H9 (cell line): Measurements from ENCODE around the gene ITSN2. TPM values are rescaled to one million over a fixed set of nuclear protein-coding genes. Genes with fewer than 3 reads are reported as not detected.

Experiments used
- DNase-seq: peaks from one replicate; pipeline ENCODE4 v3.0.0-alpha.2; 2017
- H2AFZ ChIP-seq: one replicate; pipeline ENCODE4 v1.6.1; 2013; ENCODE audit warnings: mild to moderate bottlenecking, low read length, control low read depth, moderate library complexity
- H2AK5ac ChIP-seq: 2 replicates; pipeline ENCODE4 v1.6.1; 2013; ENCODE audit warnings: low read length, control low read depth, mixed read lengths; ENCODE audit not compliant: insufficient read length
- H2BK120ac ChIP-seq: one replicate; pipeline ENCODE4 v1.6.1; 2013; ENCODE audit warnings: low read depth, mild to moderate bottlenecking, low read length, control low read depth, inconsistent platforms; ENCODE audit not compliant: poor library complexity, severe bottlenecking
- H2BK12ac ChIP-seq: 2 replicates; pipeline ENCODE4 v1.6.1; 2013; ENCODE audit warnings: low read length, control low read depth, mixed read lengths, low read depth; ENCODE audit not compliant: insufficient read length
- H2BK15ac ChIP-seq: 2 replicates; pipeline ENCODE4 v1.6.1; 2013; ENCODE audit warnings: low read depth, low read length, control low read depth
- H2BK20ac ChIP-seq: one replicate; pipeline ENCODE4 v1.6.1; 2013; ENCODE audit warnings: low read depth, mild to moderate bottlenecking, low read length, control low read depth, inconsistent platforms; ENCODE audit not compliant: poor library complexity, severe bottlenecking
- H2BK5ac ChIP-seq: 2 replicates; pipeline ENCODE4 v1.6.1; 2013; ENCODE audit warnings: low read length, control low read depth, mixed read lengths; ENCODE audit not compliant: insufficient read length
- H3K14ac ChIP-seq: 2 replicates; pipeline ENCODE4 v1.6.1; 2013; ENCODE audit warnings: low read length, control low read depth; ENCODE audit not compliant: insufficient read depth
- H3K18ac ChIP-seq: 2 replicates; pipeline ENCODE4 v1.6.1; 2013; ENCODE audit warnings: low read depth, mild to moderate bottlenecking, mixed read lengths, low read length, control low read depth; ENCODE audit not compliant: insufficient read length
- H3K23ac ChIP-seq: 2 replicates; pipeline ENCODE4 v1.6.1; 2013; ENCODE audit warnings: low read length, control low read depth, mixed read lengths, low read depth; ENCODE audit not compliant: insufficient read length
- H3K23me2 ChIP-seq: 2 replicates; pipeline ENCODE4 v1.6.1; 2013; ENCODE audit warnings: low read depth, mild to moderate bottlenecking, mixed read lengths, low read length, control low read depth; ENCODE audit not compliant: insufficient read length, poor library complexity, severe bottlenecking
- H3K27ac ChIP-seq: 2 replicates; pipeline ENCODE4 v1.5.1; 2013; ENCODE audit warnings: low read length, control low read depth, mixed read lengths, low read depth; ENCODE audit not compliant: insufficient read length
- H3K27me3 ChIP-seq: 2 replicates; pipeline ENCODE4 v1.6.1; 2013; ENCODE audit warnings: low read length, control low read depth, inconsistent platforms; ENCODE audit not compliant: insufficient read depth
- H3K4ac ChIP-seq: 2 replicates; pipeline ENCODE4 v1.6.1; 2013; ENCODE audit warnings: low read depth, mild to moderate bottlenecking, control low read depth, inconsistent platforms, low read length, moderate library complexity
- H3K4me1 ChIP-seq: 2 replicates; pipeline ENCODE4 v1.6.1; 2013; ENCODE audit warnings: low read length, control low read depth, inconsistent platforms; ENCODE audit not compliant: insufficient read depth
- H3K4me2 ChIP-seq: 2 replicates; pipeline ENCODE4 v1.6.1; 2013; ENCODE audit warnings: low read length, control low read depth, mixed read lengths; ENCODE audit not compliant: insufficient read length, insufficient read depth
- H3K56ac ChIP-seq: 2 replicates; pipeline ENCODE4 v1.6.1; 2013; ENCODE audit warnings: low read depth, mild to moderate bottlenecking, mixed read lengths, low read length, control low read depth; ENCODE audit not compliant: insufficient read length
- H3K79me1 ChIP-seq: 2 replicates; pipeline ENCODE4 v1.6.1; 2013; ENCODE audit warnings: low read depth, mild to moderate bottlenecking, moderate library complexity, low read length, control low read depth, inconsistent platforms; ENCODE audit not compliant: insufficient read depth, poor library complexity, severe bottlenecking
- H3K79me2 ChIP-seq: 2 replicates; pipeline ENCODE4 v1.6.1; 2013; ENCODE audit warnings: low read length, control low read depth, inconsistent platforms; ENCODE audit not compliant: insufficient read depth
- H3K9ac ChIP-seq: 2 replicates; pipeline ENCODE4 v1.6.1; 2013; ENCODE audit warnings: low read length, control low read depth, mixed read lengths; ENCODE audit not compliant: insufficient read length; ENCODE audit errors: extremely low read depth
- H3K9me3 ChIP-seq: one replicate; pipeline ENCODE4 v1.6.1; 2013; ENCODE audit warnings: low read depth, low read length, inconsistent platforms; ENCODE audit not compliant: control insufficient read depth
- H3T11ph ChIP-seq: one replicate; pipeline ENCODE4 v1.6.1; 2013; ENCODE audit warnings: mild to moderate bottlenecking, low read length, control low read depth, inconsistent platforms
- H4K20me1 ChIP-seq: one replicate; pipeline ENCODE4 v1.6.1; 2013; ENCODE audit not compliant: control insufficient read depth, insufficient read length, insufficient read depth
- H4K5ac ChIP-seq: 2 replicates; pipeline ENCODE4 v1.6.1; 2013; ENCODE audit warnings: low read depth, mild to moderate bottlenecking, mixed read lengths, low read length, control low read depth; ENCODE audit not compliant: insufficient read length
- H4K8ac ChIP-seq: replicated peaks from 2 replicates; pipeline ENCODE4 v1.6.1; 2013; ENCODE audit warnings: low read length, control low read depth, mixed read lengths, low read depth; ENCODE audit not compliant: insufficient read length
- H4K91ac ChIP-seq: 2 replicates; pipeline ENCODE4 v1.6.1; 2013; ENCODE audit warnings: low read depth, mild to moderate bottlenecking, moderate library complexity, mixed read lengths, low read length, control low read depth; ENCODE audit not compliant: insufficient read length
- H3K27ac Mint-ChIP-seq, 3 experiments: 2 replicates in 2 of 3; 3 replicates in 1 of 3; pipeline ENCODE4 v1.8.0; 2020 to 2021; ENCODE audit warnings: mixed read lengths in 3 of 3, mild to moderate bottlenecking in 1 of 3, moderate library complexity in 1 of 3
- H3K27me3 Mint-ChIP-seq: 2 replicates; pipeline ENCODE4 v1.8.0; 2021; ENCODE audit warnings: low read depth, mild to moderate bottlenecking, moderate library complexity, mixed read lengths
- H3K36me3 Mint-ChIP-seq, 3 experiments: 2 replicates in 2 of 3; 3 replicates in 1 of 3; pipeline ENCODE4 v1.8.0; 2020 to 2021; ENCODE audit warnings: low read depth in 3 of 3, mixed read lengths in 3 of 3; ENCODE audit not compliant: insufficient read depth in 1 of 3
- H3K4me1 Mint-ChIP-seq, 2 experiments: 2 replicates each; pipeline ENCODE4 v1.8.0; 2020; ENCODE audit warnings: mixed read lengths in 2 of 2
- H3K4me3 Mint-ChIP-seq, 2 experiments: 2 replicates in 1 of 2; 3 replicates in 1 of 2; pipeline ENCODE4 v1.8.0; 2020 to 2021; ENCODE audit warnings: mild to moderate bottlenecking in 2 of 2, mixed read lengths in 2 of 2, moderate library complexity in 1 of 2
- H3K9me3 Mint-ChIP-seq, 2 experiments: 2 replicates in 1 of 2; 3 replicates in 1 of 2; pipeline ENCODE4 v1.8.0; 2020; ENCODE audit warnings: mild to moderate bottlenecking in 2 of 2, mixed read lengths in 2 of 2, moderate library complexity in 1 of 2
- CTCF ChIP-seq: fragments of 200-600 bp; sonication (generic); conservative IDR thresholded peaks from 3 replicates; pipeline ENCODE4 v1.8.0; 2021; ENCODE audit warnings: antibody characterized with exemption, mild to moderate bottlenecking
- WGBS: extraction: QIAGEN DNeasy Blood & Tissue Kit; methylation state at CpG from one replicate; pipeline ENCODE4 v1.1.7; 2013; ENCODE audit warnings: missing lambda C conversion rate, low lambda C conversion rate, mixed read lengths; ENCODE audit not compliant: insufficient read length; ENCODE audit errors: extremely low coverage; 5-methylcytosine and 5-hydroxymethylcytosine counted together
- total RNA-seq: library from RNA; stranded (reverse); gene quantifications from 2 replicates; pipeline ENCODE4 v1.2.1, GENCODE V29; 2021

The ITSN2 gene
- total RNA-seq, 1 experiment from 2014 or later = 17.0 TPM

- Mint-ChIP-seq H3K9me3 (no peaks in the 10 kb centered on the region), H3K4me3 (no peak overlapping the region), H3K27me3 (no peaks in the 10 kb centered on the region), H3K27ac (peak overlapping the region in 1 of 3 experiments; percentile 1; a peak in 1 of 7 replicates), H3K4me1 (peaks cover 0 to 3% of the 10 kb centered on the region in 2 experiments; a peak in 1 of 4 replicates), H3K36me3 (peaks cover 0 to 8% (median 0%) of the 10 kb centered on the region in 3 experiments; a peak in 2 of 7 replicates)
- no peak overlapping the region for H2BK15ac ChIP-seq
- H3K14ac ChIP-seq = no peak overlapping the region
- H3K27me3 ChIP-seq = no peaks in the 10 kb centered on the region
- no peak overlapping the region for H2BK20ac ChIP-seq
- H2BK120ac ChIP-seq = no peak overlapping the region
- H4K8ac ChIP-seq = no peak overlapping the region
- WGBS = no CpG with 5 or more reads among the region's 3 CpGs
- H3K79me1 ChIP-seq = no peaks in the 10 kb centered on the region
- H3K23me2 ChIP-seq = no peaks in the 10 kb centered on the region
- H3K4ac ChIP-seq = no peak overlapping the region
- H3K9ac ChIP-seq = no peak overlapping the region
- no peak for DNase-seq
- H3K79me2 ChIP-seq = no peaks in the 10 kb centered on the region
- H4K5ac ChIP-seq = no peak overlapping the region
- no peak overlapping the region for H3K27ac ChIP-seq
- H2AK5ac ChIP-seq = no peak overlapping the region
- H3K56ac ChIP-seq = no peak overlapping the region
- no peak overlapping the region for H3K23ac ChIP-seq
- no peak overlapping the region for H3T11ph ChIP-seq
- no peaks in the 10 kb centered on the region for H3K9me3 ChIP-seq
- no peaks in the 10 kb centered on the region for H3K4me1 ChIP-seq
- H3K4me2 ChIP-seq = no peak overlapping the region
- no peak overlapping the region for H2BK5ac ChIP-seq
- no peaks in the 10 kb centered on the region for H4K20me1 ChIP-seq
- H4K91ac ChIP-seq = no peak overlapping the region
- no peak overlapping the region for H2BK12ac ChIP-seq
- no peak overlapping the region for H3K18ac ChIP-seq
- no peak for TF ChIP-seq CTCF
- H2AFZ ChIP-seq = no peak overlapping the region
Measured at GRCh38 chr2:24269265-24269664, 91.1 kb downstream of the ITSN2 start.
